CD14-positive monocyte (primary cell): ENCODE measurements around the gene DNAH1. TPM values are rescaled to one million over a fixed set of nuclear protein-coding genes. Genes with fewer than 3 reads are reported as not detected.

Experiments
- DNase-seq, 3 donors: peaks; one replicate each; pipeline ENCODE4 v3.0.0-alpha.2; 2011 to 2022
- H2AFZ ChIP-seq: 2 replicates; pipeline ENCODE4 v1.6.0; 2012; ENCODE audit warnings: mild to moderate bottlenecking, low read depth, low read length, inconsistent platforms; ENCODE audit not compliant: insufficient read depth, poor library complexity, severe bottlenecking
- H3K27ac ChIP-seq, 2 donors: 1 replicate in 1 of 2; 2 replicates in 1 of 2; pipeline ENCODE4 v1.5.1; 2012 to 2013; ENCODE audit warnings: low read length in 2 of 2, control low read depth in 1 of 2, inconsistent platforms in 1 of 2, low read depth in 1 of 2, mild to moderate bottlenecking in 1 of 2
- H3K27me3 ChIP-seq, 2 donors: one replicate each; pipeline versions ENCODE4 v1.6.0 to v1.6.1; 2011 to 2013; ENCODE audit warnings: low read length in 2 of 2; ENCODE audit not compliant: control insufficient read depth in 2 of 2, insufficient read depth in 2 of 2
- H3K36me3 ChIP-seq, 2 donors: replicated peaks in 1 of 2; 1 replicate in 1 of 2; 2 replicates in 1 of 2; pipeline versions ENCODE4 v1.5.1 to v1.6.1; 2012 to 2013; ENCODE audit warnings: low read length in 2 of 2, control low read depth in 1 of 2, inconsistent platforms in 1 of 2, mild to moderate bottlenecking in 1 of 2; ENCODE audit not compliant: insufficient read depth in 2 of 2, control insufficient read depth in 1 of 2
- H3K4me1 ChIP-seq, 2 donors: 1 replicate in 1 of 2; 2 replicates in 1 of 2; pipeline versions ENCODE4 v1.5.1 to v1.6.1; 2012 to 2013; ENCODE audit warnings: low read length in 2 of 2, control low read depth in 1 of 2, inconsistent platforms in 1 of 2, mild to moderate bottlenecking in 1 of 2, moderate library complexity in 1 of 2; ENCODE audit not compliant: insufficient read depth in 2 of 2, control insufficient read depth in 1 of 2
- H3K4me2 ChIP-seq: replicated peaks from 2 replicates; pipeline ENCODE3; 2012; ENCODE audit warnings: low read length, moderate library complexity, mild to moderate bottlenecking; ENCODE audit not compliant: poor library complexity, severe bottlenecking; ENCODE audit errors: extremely low read depth
- H3K4me3 ChIP-seq, 3 experiments: fragments of 200-600 bp in 1 of 3; sonication (generic) in 1 of 3; replicated peaks in 1 of 3; 1 replicate in 2 of 3; 2 replicates in 1 of 3; pipeline ENCODE4 v1.5.1; 2011 to 2013; ENCODE audit warnings: low read length in 3 of 3, mild to moderate bottlenecking in 3 of 3, control low read depth in 2 of 3, low read depth in 2 of 3, inconsistent platforms in 1 of 3, moderate library complexity in 1 of 3
- H3K79me2 ChIP-seq: 2 replicates; pipeline ENCODE4 v1.6.0; 2012; ENCODE audit warnings: mild to moderate bottlenecking, control low read depth, inconsistent platforms, low read length, moderate library complexity; ENCODE audit not compliant: insufficient read depth
- H3K9ac ChIP-seq: 2 replicates; pipeline ENCODE4 v1.6.0; 2017; ENCODE audit warnings: low read length, mild to moderate bottlenecking; ENCODE audit not compliant: insufficient read depth, poor library complexity, severe bottlenecking
- H3K9me3 ChIP-seq, 2 donors: replicated peaks in 1 of 2; 1 replicate in 1 of 2; 2 replicates in 1 of 2; pipeline versions ENCODE4 v1.5.1 to v1.6.1; 2012 to 2013; ENCODE audit warnings: low read length in 2 of 2, control low read depth in 1 of 2; ENCODE audit not compliant: control insufficient read depth in 1 of 2, insufficient read depth in 1 of 2
- H4K20me1 ChIP-seq: 2 replicates; pipeline ENCODE4 v1.6.0; 2012; ENCODE audit warnings: mild to moderate bottlenecking, low read length, control low read depth, moderate library complexity; ENCODE audit not compliant: insufficient read depth
- H3K27ac Mint-ChIP-seq, 7 donors: one replicate each; pipeline ENCODE4 v1.8.0; 2020; ENCODE audit warnings: mild to moderate bottlenecking in 7 of 7, mixed read lengths in 7 of 7, moderate library complexity in 6 of 7, inconsistent platforms in 2 of 7
- H3K27me3 Mint-ChIP-seq, 3 donors: one replicate each; pipeline ENCODE4 v1.8.0; 2021 to 2022; ENCODE audit warnings: low read depth in 3 of 3, mild to moderate bottlenecking in 3 of 3, mixed read lengths in 3 of 3, moderate library complexity in 3 of 3, inconsistent platforms in 1 of 3
- H3K36me3 Mint-ChIP-seq, 2 donors: one replicate each; pipeline ENCODE4 v1.8.0; 2020; ENCODE audit warnings: mixed read lengths in 2 of 2, inconsistent platforms in 1 of 2, mild to moderate bottlenecking in 1 of 2
- H3K4me1 Mint-ChIP-seq: one replicate; pipeline ENCODE4 v1.8.0; 2020; ENCODE audit warnings: mild to moderate bottlenecking, mixed read lengths
- H3K4me3 Mint-ChIP-seq, 2 donors: one replicate each; pipeline ENCODE4 v1.8.0; 2020; ENCODE audit warnings: mild to moderate bottlenecking in 2 of 2, mixed read lengths in 2 of 2, moderate library complexity in 1 of 2
- H3K9me3 Mint-ChIP-seq, 7 donors: one replicate each; pipeline ENCODE4 v1.8.0; 2020 to 2022; ENCODE audit warnings: mixed read lengths in 7 of 7, mild to moderate bottlenecking in 6 of 7, moderate library complexity in 6 of 7, inconsistent platforms in 2 of 7
- CTCF ChIP-seq: fragments of 200-600 bp; IDR thresholded peaks from one replicate; pipeline ENCODE4 v1.8.0; 2022; ENCODE audit warnings: antibody characterized with exemption, mild to moderate bottlenecking
- WGBS: methylation state at CpG from one replicate; pipeline ENCODE4 v1.1.5; 2013; ENCODE audit warnings: missing lambda C conversion rate; ENCODE audit not compliant: insufficient coverage; 5-methylcytosine and 5-hydroxymethylcytosine counted together
- intact Hi-C, 2 donors: fragments of 100-400 bp; cut with micrococcal nuclease; formaldehyde crosslinking; loops; one replicate each; pipeline versions ENCODE4 v1.15.0 to v1.15.1; 2023
- polyA plus RNA-seq, 3 donors: library from polyadenylated mRNA; depleted of rRNA in 1 of 3; unstranded in 2 of 3; stranded (reverse) in 1 of 3; fragments of 300-500 nt in 2 of 3; fragments of >200 nt in 1 of 3; fragmentation: Illumina TruSeq in 2 of 3; gene quantifications; 1 replicate in 2 of 3; 2 replicates in 1 of 3; pipeline ENCODE4 v1.2.3, GENCODE V29; 2012 to 2021

The DNAH1 gene
- polyA plus RNA-seq, 3 donors = 0.15 to 47.0 (median 0.25) TPM

- Mint-ChIP-seq H3K4me3 (no peak overlapping the region), H3K4me1 (peaks cover 16% of the 10 kb centered on the region), H3K9me3 (no peaks in the 10 kb centered on the region), H3K27ac (no peak overlapping the region), H3K36me3 (no peaks in the 10 kb centered on the region), H3K27me3 (peaks cover 0 to 9% (median 6%) of the 10 kb centered on the region in 3 donors)
- intact Hi-C loops = no loop called here
- peaks cover 21 to 25% of the 10 kb centered on the region in 2 donors for H3K4me1 ChIP-seq
- H2AFZ ChIP-seq = no peak overlapping the region
- DNase-seq = no peak
- H3K4me3 ChIP-seq = no peak overlapping the region
- H3K27me3 ChIP-seq = no peaks in the 10 kb centered on the region
- no peak for TF ChIP-seq CTCF
- H3K27ac ChIP-seq = no peak overlapping the region
- H3K4me2 ChIP-seq = no peak overlapping the region
- WGBS = 94% methylated on average over 12 of the region's 12 CpGs
- H3K79me2 ChIP-seq = no peaks in the 10 kb centered on the region
- no peaks in the 10 kb centered on the region for H3K36me3 ChIP-seq
- no peaks in the 10 kb centered on the region for H4K20me1 ChIP-seq
- no peak overlapping the region for H3K9ac ChIP-seq
- no peaks in the 10 kb centered on the region for H3K9me3 ChIP-seq
Observed at GRCh38 chr3:52440249-52440551, 124.1 kb downstream of the DNAH1 start.

GRCh38 chr3:52440671-52441070 is 124.6 kb downstream of the DNAH1 start:
- Histone ChIP-seq H3K9ac (no peak overlapping the region), H3K36me3 (no peaks in the 10 kb centered on the region), H4K20me1 (no peaks in the 10 kb centered on the region), H3K27me3 (no peaks in the 10 kb centered on the region), H3K27ac (no peak overlapping the region), H3K79me2 (no peaks in the 10 kb centered on the region), H3K4me2 (no peak overlapping the region), H2AFZ (no peak overlapping the region), H3K4me1 (peaks cover 21 to 30% of the 10 kb centered on the region in 2 donors), H3K4me3 (no peak overlapping the region), H3K9me3 (no peaks in the 10 kb centered on the region)
- DNase-seq = no peak
- H3K36me3 Mint-ChIP-seq = no peaks in the 10 kb centered on the region
- H3K4me1 Mint-ChIP-seq = peaks cover 16% of the 10 kb centered on the region
- WGBS = 96% methylated on average over 12 of the region's 14 CpGs
- intact Hi-C loops = no loop called here
- no peak overlapping the region for H3K4me3 Mint-ChIP-seq
- H3K9me3 Mint-ChIP-seq = no peaks in the 10 kb centered on the region
- H3K27ac Mint-ChIP-seq = no peak overlapping the region
- TF ChIP-seq CTCF = no peak
- H3K27me3 Mint-ChIP-seq = peaks cover 0 to 9% (median 6%) of the 10 kb centered on the region in 3 donors
